Tibial artery (tissue), 4 donors: Measurements from ENCODE around the gene TNS1.

ENCODE experiments used
- DNase-seq, 2 donors: peaks; one replicate each; pipeline ENCODE4 v3.0.0-alpha.2; 2019
- H3K27ac ChIP-seq, 2 donors: fragments of 200-600 bp; sonication (generic) in 1 of 2; 1 replicate in 1 of 2; 2 replicates in 1 of 2; pipeline ENCODE4 v1.5.1; 2018 to 2019; ENCODE audit warnings: mild to moderate bottlenecking in 1 of 2
- H3K27me3 ChIP-seq, 2 donors: fragments of 200-600 bp; sonication (generic) in 1 of 2; one replicate each; pipeline versions ENCODE4 v1.5.1 to v1.6.0; 2016 to 2019
- H3K36me3 ChIP-seq, 3 donors: fragments of 200-600 bp; sonication (generic) in 2 of 3; one replicate each; pipeline ENCODE4 v1.5.1; 2016 to 2019; ENCODE audit warnings: mild to moderate bottlenecking in 2 of 3
- H3K4me1 ChIP-seq, 4 donors: fragments of 200-600 bp; sonication (generic) in 2 of 4; 1 replicate in 3 of 4; 2 replicates in 1 of 4; pipeline ENCODE4 v1.5.1; 2016 to 2019
- H3K4me3 ChIP-seq, 2 donors: fragments of 200-600 bp; sonication (generic) in 1 of 2; 1 replicate in 1 of 2; 2 replicates in 1 of 2; pipeline ENCODE4 v1.5.1; 2018 to 2019; ENCODE audit warnings: mild to moderate bottlenecking in 2 of 2
- H3K9me3 ChIP-seq, 3 donors: fragments of 200-600 bp; sonication (generic) in 1 of 3; one replicate each; pipeline ENCODE4 v1.5.1; 2016 to 2019
- intact Hi-C: fragments of 100-400 bp; cut with DNase I; formaldehyde crosslinking; loops from one replicate; pipeline ENCODE4 v1.15.0; 2023; ENCODE audit warnings: low total_unique reads
- TF ChIP-seq, protein P1 (sequence below), 2 experiments: fragments of 200-600 bp in 1 of 2; fragments of 450-650 bp in 1 of 2; IDR thresholded peaks; one replicate each; pipeline ENCODE4 v1.5.1; 2017 to 2019; ENCODE audit warnings: antibody characterized with exemption in 2 of 2, mild to moderate bottlenecking in 1 of 2, moderate library complexity in 1 of 2

Gene TNS1

DNA sequence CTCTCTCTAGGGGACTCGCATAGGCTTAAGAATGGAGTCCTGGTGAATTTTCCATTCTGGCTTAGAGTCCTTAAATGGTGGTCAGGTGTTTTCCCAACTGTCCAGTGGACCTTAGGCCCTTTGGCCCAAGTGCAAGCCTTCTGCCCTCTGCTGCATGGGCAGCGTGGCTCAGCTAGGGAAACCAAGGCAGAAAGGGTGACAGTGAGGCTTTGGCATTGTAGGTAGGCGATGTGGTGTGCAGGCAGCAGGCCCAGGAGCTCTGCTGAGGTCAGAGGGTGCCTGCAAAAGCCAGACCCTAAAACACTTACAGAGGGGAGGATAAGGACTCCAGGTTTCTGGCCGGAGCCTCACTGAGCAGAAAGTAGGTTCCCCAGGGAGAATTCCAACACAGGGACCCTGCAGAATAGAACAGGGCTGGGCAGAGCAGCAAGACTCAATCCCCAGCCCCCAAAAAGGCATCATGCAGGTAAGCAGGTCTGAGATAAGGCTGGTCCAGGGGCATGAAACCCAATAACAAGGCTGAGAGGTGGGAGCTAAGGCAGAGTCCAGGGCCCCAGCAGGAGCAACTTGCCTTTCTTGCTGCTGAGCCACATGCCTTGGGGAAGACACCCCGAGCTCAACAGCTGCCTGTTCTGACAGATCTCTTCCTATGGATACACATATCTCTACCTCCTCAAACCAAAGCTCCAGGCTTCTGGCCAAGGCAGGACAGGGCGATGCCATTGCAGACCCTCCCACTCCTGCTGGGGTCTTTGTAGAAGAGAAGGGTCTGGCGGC lies 199.7 kb downstream of the TNS1 start:
- intact Hi-C loops = no loop called here
- Histone ChIP-seq H3K4me3 (no peak overlapping the region), H3K27ac (peak overlapping the region in 1 of 2 donors; percentile 72), H3K9me3 (no peaks in the 10 kb centered on the region), H3K36me3 (peaks cover 80 to 91% (median 89%) of the 10 kb centered on the region in 3 donors), H3K4me1 (peaks cover 0 to 71% (median 40%) of the 10 kb centered on the region in 4 donors), H3K27me3 (no peaks in the 10 kb centered on the region)
- DNase-seq = peak; percentile 17 to 64
- TF ChIP-seq, protein P1, sequence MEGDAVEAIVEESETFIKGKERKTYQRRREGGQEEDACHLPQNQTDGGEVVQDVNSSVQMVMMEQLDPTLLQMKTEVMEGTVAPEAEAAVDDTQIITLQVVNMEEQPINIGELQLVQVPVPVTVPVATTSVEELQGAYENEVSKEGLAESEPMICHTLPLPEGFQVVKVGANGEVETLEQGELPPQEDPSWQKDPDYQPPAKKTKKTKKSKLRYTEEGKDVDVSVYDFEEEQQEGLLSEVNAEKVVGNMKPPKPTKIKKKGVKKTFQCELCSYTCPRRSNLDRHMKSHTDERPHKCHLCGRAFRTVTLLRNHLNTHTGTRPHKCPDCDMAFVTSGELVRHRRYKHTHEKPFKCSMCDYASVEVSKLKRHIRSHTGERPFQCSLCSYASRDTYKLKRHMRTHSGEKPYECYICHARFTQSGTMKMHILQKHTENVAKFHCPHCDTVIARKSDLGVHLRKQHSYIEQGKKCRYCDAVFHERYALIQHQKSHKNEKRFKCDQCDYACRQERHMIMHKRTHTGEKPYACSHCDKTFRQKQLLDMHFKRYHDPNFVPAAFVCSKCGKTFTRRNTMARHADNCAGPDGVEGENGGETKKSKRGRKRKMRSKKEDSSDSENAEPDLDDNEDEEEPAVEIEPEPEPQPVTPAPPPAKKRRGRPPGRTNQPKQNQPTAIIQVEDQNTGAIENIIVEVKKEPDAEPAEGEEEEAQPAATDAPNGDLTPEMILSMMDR (IDR thresholded peaks at IDR 0.05) = no peak

DNA sequence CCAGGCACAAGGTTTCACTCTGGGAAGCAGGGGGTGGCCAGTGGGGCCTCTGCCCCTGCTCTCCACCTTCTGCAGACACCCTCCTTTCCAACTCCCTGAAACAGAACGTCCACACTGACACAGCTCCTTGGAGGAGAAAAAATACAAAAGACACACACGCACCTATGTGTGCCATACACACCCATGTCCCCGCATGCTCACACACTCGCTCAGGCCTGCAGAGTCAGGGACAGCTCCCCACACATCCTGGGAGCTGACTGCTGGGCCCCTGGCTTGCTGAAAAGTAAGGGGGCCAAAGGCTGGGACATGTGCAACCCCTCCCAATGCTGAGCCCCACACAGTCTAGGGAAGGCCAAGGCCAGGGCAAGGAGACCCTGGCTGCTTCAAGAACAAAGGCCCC lies 200.5 kb downstream of the TNS1 start:
- H3K4me3 ChIP-seq = no peak overlapping the region
- peaks cover 0 to 71% (median 34%) of the 10 kb centered on the region in 4 donors for H3K4me1 ChIP-seq
- H3K9me3 ChIP-seq = no peaks in the 10 kb centered on the region
- intact Hi-C loops = no loop called here
- TF ChIP-seq, protein P1 (IDR thresholded peaks at IDR 0.05) = no peak
- no peaks in the 10 kb centered on the region for H3K27me3 ChIP-seq
- DNase-seq = peak; percentile 21 to 65
- H3K27ac ChIP-seq = peak overlapping the region; percentile 23 to 72
- peaks cover 72 to 85% (median 83%) of the 10 kb centered on the region in 3 donors for H3K36me3 ChIP-seq

DNA sequence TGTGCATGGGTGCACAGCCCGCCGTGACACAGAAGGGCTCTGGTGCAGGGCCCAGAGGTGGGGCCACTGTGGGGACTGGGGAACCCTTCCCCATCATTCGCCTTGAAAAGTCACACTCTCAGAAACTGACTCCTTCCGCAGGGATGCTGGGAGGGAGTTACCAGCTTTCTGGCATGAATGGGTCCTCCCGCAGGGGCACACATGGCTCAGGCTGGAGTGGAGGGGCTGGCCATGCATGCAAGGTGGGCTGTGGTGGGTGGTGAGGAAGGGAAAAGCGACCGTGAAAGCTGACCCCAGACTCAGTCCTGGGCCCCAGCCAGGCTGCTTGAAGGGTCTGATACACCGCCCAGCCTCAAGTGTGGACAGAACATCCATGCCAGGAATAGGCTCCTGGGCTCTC lies 201.1 kb downstream of the TNS1 start:
- Histone ChIP-seq H3K27me3 (no peaks in the 10 kb centered on the region), H3K9me3 (no peaks in the 10 kb centered on the region), H3K4me3 (no peak overlapping the region), H3K4me1 (peaks cover 0 to 71% (median 29%) of the 10 kb centered on the region in 4 donors), H3K27ac (peak overlapping the region; percentile 23 to 72), H3K36me3 (peaks cover 66 to 79% (median 77%) of the 10 kb centered on the region in 3 donors)
- TF ChIP-seq, protein P1 (IDR thresholded peaks at IDR 0.05) = no peak
- DNase-seq = peak; percentile 19 to 62
- intact Hi-C loops = no loop called here

DNA sequence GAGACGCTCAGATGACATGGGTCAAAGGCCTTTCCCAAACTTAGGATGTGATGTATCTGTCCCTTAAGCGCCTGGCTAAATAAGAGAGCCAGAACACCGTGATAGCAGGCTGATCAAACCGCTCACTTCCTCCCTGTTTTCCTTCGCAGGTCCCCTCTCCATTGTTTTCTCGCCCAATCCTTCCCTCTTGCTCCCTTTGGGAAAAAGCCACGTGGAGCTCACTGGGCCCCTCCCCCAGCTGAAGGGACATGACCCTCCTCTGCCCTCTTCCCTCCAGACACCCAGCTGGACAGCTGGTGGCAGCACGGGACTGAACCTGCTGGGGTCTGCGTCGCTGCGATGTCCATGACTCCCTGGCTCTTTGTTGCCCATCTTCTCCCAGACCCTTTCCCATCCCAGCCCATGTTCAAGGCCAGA lies 201.7 kb downstream of the TNS1 start:
- peak; percentile 17 to 69 for DNase-seq
- Histone ChIP-seq H3K4me1 (peaks cover 0 to 71% (median 23%) of the 10 kb centered on the region in 4 donors), H3K9me3 (no peaks in the 10 kb centered on the region), H3K4me3 (no peak overlapping the region), H3K27ac (peak overlapping the region; percentile 34 to 72), H3K27me3 (no peaks in the 10 kb centered on the region), H3K36me3 (peaks cover 60 to 73% (median 71%) of the 10 kb centered on the region in 3 donors)
- TF ChIP-seq, protein P1 (IDR thresholded peaks at IDR 0.05) = no peak
- intact Hi-C loops = no loop called here

DNA sequence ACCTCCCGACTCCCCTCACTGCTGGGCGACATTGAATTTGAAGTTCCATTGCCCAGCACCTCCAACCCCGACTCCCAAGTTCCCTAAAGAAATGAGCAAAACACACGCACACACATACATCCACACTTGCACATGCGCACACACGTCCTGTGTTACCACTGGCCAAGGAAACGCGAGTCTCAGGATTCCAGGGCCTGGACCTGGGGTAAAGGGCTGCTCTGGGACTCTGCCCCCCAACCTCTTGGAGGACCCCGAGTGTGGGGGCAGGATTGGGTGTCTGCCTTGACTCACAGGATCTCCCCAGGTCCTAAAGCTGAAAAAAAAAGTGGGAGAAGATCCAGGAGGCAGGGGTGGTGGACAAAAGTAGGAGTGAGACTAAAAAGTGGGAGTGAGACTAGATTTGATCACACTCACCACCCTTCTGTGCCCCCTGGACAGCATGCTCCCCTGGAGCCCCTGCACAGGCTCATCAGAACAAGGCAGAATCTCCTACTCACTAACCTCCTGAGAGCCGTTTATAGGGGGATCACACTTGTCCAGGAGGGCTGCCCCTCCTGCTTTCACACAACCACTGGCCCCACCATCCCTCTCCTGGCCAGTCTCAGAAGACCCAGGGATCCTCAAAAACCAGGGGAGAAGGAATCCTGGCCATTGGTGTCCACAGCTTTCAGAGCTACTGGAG lies 202.2 kb downstream of the TNS1 start:
- H3K4me3 ChIP-seq = no peak overlapping the region
- H3K27ac ChIP-seq = peak overlapping the region; percentile 34 to 72
- H3K27me3 ChIP-seq = no peaks in the 10 kb centered on the region
- no peaks in the 10 kb centered on the region for H3K9me3 ChIP-seq
- peaks cover 57 to 69% (median 66%) of the 10 kb centered on the region in 3 donors for H3K36me3 ChIP-seq
- H3K4me1 ChIP-seq = peaks cover 0 to 70% (median 17%) of the 10 kb centered on the region in 4 donors
- intact Hi-C loops = no loop called here
- DNase-seq = peak; percentile 13 to 58
- TF ChIP-seq, protein P1 (IDR thresholded peaks at IDR 0.05) = no peak
